PFSK-1 (cell line): ENCODE measurements around the gene ZBTB38.

ENCODE experiments used
- FOXP2 ChIP-seq: optimal IDR thresholded peaks from 2 replicates; pipeline ENCODE3; 2011; ENCODE audit warnings: borderline replicate concordance, control low read depth, inconsistent platforms; ENCODE audit not compliant: insufficient read depth; ENCODE audit errors: extremely low read length, extremely low read depth
- POLR2AphosphoS5 ChIP-seq: IDR thresholded peaks from 2 replicates; pipeline ENCODE4 v1.6.1; 2012; ENCODE audit warnings: low read depth, mild to moderate bottlenecking, control low read depth, low read length, moderate library complexity
- SIN3A ChIP-seq: IDR thresholded peaks from 2 replicates; pipeline ENCODE4 v1.6.1; 2012; ENCODE audit warnings: mild to moderate bottlenecking, low read length, moderate library complexity, borderline replicate concordance; ENCODE audit not compliant: insufficient read depth
- TAF1 ChIP-seq: IDR thresholded peaks from 2 replicates; pipeline ENCODE4 v1.6.1; 2012; ENCODE audit warnings: low read length, control low read depth, borderline replicate concordance; ENCODE audit not compliant: insufficient read depth
- TF ChIP-seq, protein P1 (sequence below), 2 experiments: IDR thresholded peaks; 2 replicates each; pipeline versions ENCODE4 v1.6.1 to v1.8.0; 2011 to 2012; ENCODE audit warnings: low read depth in 2 of 2, low read length in 2 of 2, control low read depth in 1 of 2, inconsistent platforms in 1 of 2, mild to moderate bottlenecking in 1 of 2, moderate library complexity in 1 of 2; ENCODE audit not compliant: insufficient read depth in 1 of 2

ZBTB38 gene

DNA sequence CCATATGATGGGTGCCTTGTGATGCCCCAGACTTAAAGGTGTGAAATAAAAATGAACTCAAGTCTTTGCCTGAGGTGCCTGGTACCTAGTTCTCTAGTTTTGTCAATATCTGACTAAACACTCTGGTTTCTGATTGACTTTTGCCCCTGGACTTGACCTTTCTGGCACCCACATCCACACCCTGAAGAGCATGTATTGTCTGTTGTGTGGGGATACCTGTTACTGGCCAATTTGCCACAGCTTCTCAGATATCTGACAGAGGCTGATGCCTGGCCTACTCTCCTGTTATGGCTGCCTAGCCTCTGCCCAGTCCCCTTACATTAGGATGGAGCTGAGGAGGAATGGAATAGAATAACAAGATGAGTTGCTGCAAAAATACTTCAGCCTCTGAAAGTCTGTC is 3.6 kb downstream of the ZBTB38 start:
- no peak for TF ChIP-seq SIN3A
- no peak for TF ChIP-seq POLR2AphosphoS5
- no peak for TF ChIP-seq FOXP2
- TF ChIP-seq TAF1: no peak
- TF ChIP-seq, protein P1, sequence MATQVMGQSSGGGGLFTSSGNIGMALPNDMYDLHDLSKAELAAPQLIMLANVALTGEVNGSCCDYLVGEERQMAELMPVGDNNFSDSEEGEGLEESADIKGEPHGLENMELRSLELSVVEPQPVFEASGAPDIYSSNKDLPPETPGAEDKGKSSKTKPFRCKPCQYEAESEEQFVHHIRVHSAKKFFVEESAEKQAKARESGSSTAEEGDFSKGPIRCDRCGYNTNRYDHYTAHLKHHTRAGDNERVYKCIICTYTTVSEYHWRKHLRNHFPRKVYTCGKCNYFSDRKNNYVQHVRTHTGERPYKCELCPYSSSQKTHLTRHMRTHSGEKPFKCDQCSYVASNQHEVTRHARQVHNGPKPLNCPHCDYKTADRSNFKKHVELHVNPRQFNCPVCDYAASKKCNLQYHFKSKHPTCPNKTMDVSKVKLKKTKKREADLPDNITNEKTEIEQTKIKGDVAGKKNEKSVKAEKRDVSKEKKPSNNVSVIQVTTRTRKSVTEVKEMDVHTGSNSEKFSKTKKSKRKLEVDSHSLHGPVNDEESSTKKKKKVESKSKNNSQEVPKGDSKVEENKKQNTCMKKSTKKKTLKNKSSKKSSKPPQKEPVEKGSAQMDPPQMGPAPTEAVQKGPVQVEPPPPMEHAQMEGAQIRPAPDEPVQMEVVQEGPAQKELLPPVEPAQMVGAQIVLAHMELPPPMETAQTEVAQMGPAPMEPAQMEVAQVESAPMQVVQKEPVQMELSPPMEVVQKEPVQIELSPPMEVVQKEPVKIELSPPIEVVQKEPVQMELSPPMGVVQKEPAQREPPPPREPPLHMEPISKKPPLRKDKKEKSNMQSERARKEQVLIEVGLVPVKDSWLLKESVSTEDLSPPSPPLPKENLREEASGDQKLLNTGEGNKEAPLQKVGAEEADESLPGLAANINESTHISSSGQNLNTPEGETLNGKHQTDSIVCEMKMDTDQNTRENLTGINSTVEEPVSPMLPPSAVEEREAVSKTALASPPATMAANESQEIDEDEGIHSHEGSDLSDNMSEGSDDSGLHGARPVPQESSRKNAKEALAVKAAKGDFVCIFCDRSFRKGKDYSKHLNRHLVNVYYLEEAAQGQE (IDR thresholded peaks at IDR 0.05; ENCODE audit: insufficient read depth in 1 of 2, low read depth in 2 of 2, low read length in 2 of 2): no peak

DNA sequence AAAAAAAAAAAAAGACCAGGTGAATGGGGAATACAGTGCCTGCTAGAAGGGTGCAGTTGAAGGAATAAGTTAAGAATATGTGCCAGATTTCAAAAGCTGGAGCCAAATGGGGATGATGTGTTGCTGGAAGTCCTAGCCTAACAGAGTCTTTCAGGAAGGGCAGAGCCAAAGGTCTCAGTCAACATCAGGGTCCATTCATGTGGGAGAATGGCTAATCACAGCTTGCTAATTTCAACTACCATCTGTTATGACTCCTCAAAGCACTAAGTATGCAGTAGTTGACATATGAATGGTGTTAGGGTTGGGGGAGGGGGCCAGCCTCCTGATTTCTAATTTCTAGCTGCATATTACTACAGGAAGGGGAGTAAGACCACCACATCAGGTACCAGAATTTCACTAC is 4.4 kb downstream of the ZBTB38 start:
- TF ChIP-seq TAF1 (no peak), SIN3A (no peak), POLR2AphosphoS5 (no peak), FOXP2 (no peak)
- TF ChIP-seq, protein P1 (IDR thresholded peaks at IDR 0.05; ENCODE audit: insufficient read depth in 1 of 2, low read depth in 2 of 2, low read length in 2 of 2): no peak

DNA sequence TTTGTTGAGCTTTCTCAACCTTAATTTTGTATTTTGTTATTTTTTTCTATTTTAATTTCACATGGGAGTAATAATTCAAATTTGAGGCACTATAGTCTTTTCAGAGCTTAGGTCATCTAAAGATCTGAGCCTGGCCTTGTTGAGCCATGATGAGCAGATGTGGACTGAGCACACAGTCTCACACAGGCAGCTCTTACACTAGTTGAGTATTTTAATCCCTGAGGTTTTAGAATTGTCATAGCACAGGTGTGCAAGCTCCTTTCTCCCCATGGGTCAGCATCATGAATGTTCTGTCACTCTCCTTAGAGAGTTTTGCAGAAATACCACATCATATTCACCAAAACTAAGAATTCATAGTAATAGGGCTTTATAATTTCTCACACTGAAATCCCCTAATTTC is 4.9 kb downstream of the ZBTB38 start:
- TF ChIP-seq POLR2AphosphoS5: no peak
- TF ChIP-seq FOXP2: no peak
- TF ChIP-seq, protein P1 (IDR thresholded peaks at IDR 0.05; ENCODE audit: insufficient read depth in 1 of 2, low read depth in 2 of 2, low read length in 2 of 2): no peak
- TF ChIP-seq TAF1: no peak
- TF ChIP-seq SIN3A: no peak

DNA sequence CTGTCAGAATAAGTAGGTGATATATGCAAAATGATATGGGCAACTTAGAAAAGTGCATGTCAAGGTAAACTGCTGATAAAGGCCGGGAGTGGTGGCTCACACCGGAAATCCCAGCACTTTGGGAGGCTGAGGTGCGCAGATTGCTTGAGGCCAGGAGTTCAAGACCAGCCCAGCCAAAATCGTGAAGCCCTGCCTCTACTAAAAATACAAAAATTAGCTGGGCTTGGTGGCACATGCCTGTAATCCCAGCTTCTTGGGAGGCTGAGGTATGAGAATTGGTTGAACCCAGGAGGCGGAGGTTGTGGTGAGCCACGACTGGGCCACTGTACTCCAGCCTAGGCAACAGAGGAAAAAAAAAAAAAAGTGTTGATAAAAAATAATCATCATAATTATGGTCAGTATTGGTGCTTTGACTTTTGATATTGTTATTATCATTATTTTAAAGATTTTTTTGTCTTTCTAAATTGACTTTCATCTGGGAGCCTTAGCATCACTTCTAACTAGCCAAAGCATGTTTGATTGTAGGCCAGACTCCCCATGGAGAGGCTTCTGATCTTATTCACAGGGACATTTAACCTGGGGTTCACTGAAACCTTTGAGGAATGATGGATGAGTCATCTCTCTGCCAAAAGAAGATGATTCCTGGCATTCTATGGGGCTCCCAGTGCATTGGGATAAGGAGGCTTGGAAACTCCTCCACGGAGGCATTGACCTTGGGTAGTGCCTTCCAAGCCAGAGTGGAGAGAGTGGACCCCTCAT is 5.6 kb downstream of the ZBTB38 start:
- TF ChIP-seq FOXP2: no peak
- TF ChIP-seq TAF1: no peak
- no peak for TF ChIP-seq POLR2AphosphoS5
- TF ChIP-seq, protein P1 (IDR thresholded peaks at IDR 0.05; ENCODE audit: insufficient read depth in 1 of 2, low read depth in 2 of 2, low read length in 2 of 2): no peak
- no peak for TF ChIP-seq SIN3A
